Astrocyte (in vitro differentiated cells and primary cell): ENCODE measurements around the gene EYS. TPM values are rescaled to one million over a fixed set of nuclear protein-coding genes. Genes with fewer than 3 reads are reported as not detected.

Experiments
- DNase-seq: peaks from one replicate; pipeline ENCODE4 v3.0.0-alpha.2; 2010; ENCODE audit warnings: low read depth
- FAIRE-seq: peaks from 2 replicates; lab custom pipeline; 2011; peaks lifted over from hg19 to GRCh38; lab: Jason Lieb, UNC
- H2AFZ ChIP-seq: 2 replicates; pipeline ENCODE4 v1.6.0; 2012; ENCODE audit warnings: low read depth, low read length, inconsistent platforms
- H3K27ac ChIP-seq: 2 replicates; pipeline ENCODE4 v1.5.1; 2011; ENCODE audit warnings: low read depth, low read length, inconsistent platforms
- H3K27me3 ChIP-seq: 2 replicates; pipeline ENCODE4 v1.6.0; 2011; ENCODE audit warnings: low read length, inconsistent platforms; ENCODE audit not compliant: insufficient read depth
- H3K36me3 ChIP-seq: 2 replicates; pipeline ENCODE4 v1.5.1; 2011; ENCODE audit warnings: low read length, inconsistent platforms; ENCODE audit not compliant: insufficient read depth
- H3K4me1 ChIP-seq: 2 replicates; pipeline ENCODE4 v1.5.1; 2011; ENCODE audit warnings: low read length, inconsistent platforms; ENCODE audit not compliant: insufficient read depth
- H3K4me2 ChIP-seq: 2 replicates; pipeline ENCODE4 v1.6.0; 2012; ENCODE audit warnings: low read length, inconsistent platforms
- H3K4me3 ChIP-seq: 2 replicates; pipeline ENCODE4 v1.5.1; 2011; ENCODE audit warnings: low read depth, mild to moderate bottlenecking, low read length, inconsistent platforms; ENCODE audit not compliant: insufficient read depth
- H3K79me2 ChIP-seq: 2 replicates; pipeline ENCODE4 v1.6.0; 2012; ENCODE audit warnings: mild to moderate bottlenecking, low read length, inconsistent platforms; ENCODE audit not compliant: insufficient read depth
- H3K9ac ChIP-seq: 2 replicates; pipeline ENCODE4 v1.6.0; 2012; ENCODE audit warnings: mild to moderate bottlenecking, low read length, inconsistent platforms
- H3K9me3 ChIP-seq: 2 replicates; pipeline ENCODE4 v1.5.1; 2012; ENCODE audit warnings: low read depth, mild to moderate bottlenecking, low read length, inconsistent platforms; ENCODE audit not compliant: insufficient read depth
- H4K20me1 ChIP-seq: 2 replicates; pipeline ENCODE4 v1.6.0; 2012; ENCODE audit warnings: low read length, inconsistent platforms; ENCODE audit not compliant: insufficient read depth
- H3K27ac Mint-ChIP-seq: one replicate; pipeline ENCODE4 v1.8.0; 2021; ENCODE audit warnings: mild to moderate bottlenecking, mixed read lengths; ENCODE audit not compliant: unreplicated experiment
- H3K27me3 Mint-ChIP-seq: one replicate; pipeline ENCODE4 v1.8.0; 2021; ENCODE audit warnings: low read depth, mixed read lengths; ENCODE audit not compliant: unreplicated experiment
- H3K36me3 Mint-ChIP-seq: one replicate; pipeline ENCODE4 v1.8.0; 2021; ENCODE audit warnings: low read depth, mixed read lengths; ENCODE audit not compliant: unreplicated experiment
- H3K4me1 Mint-ChIP-seq: one replicate; pipeline ENCODE4 v1.8.0; 2021; ENCODE audit warnings: low read depth, mixed read lengths; ENCODE audit not compliant: unreplicated experiment
- H3K4me3 Mint-ChIP-seq: one replicate; pipeline ENCODE4 v1.8.0; 2021; ENCODE audit warnings: mild to moderate bottlenecking, moderate library complexity, mixed read lengths; ENCODE audit not compliant: unreplicated experiment
- H3K9me3 Mint-ChIP-seq: one replicate; pipeline ENCODE4 v1.8.0; 2021; ENCODE audit warnings: mild to moderate bottlenecking, mixed read lengths; ENCODE audit not compliant: unreplicated experiment
- EZH2 ChIP-seq: IDR thresholded peaks from 2 replicates; pipeline ENCODE4 v1.6.1; 2012; ENCODE audit warnings: mild to moderate bottlenecking, low read length, inconsistent platforms; ENCODE audit not compliant: insufficient read depth
- total RNA-seq: library from RNA; stranded (reverse); gene quantifications from 2 replicates; pipeline ENCODE4 v1.2.1, GENCODE V29; 2021
- TF ChIP-seq, protein P1 (sequence below): IDR thresholded peaks from 2 replicates; pipeline ENCODE4 v1.5.1; 2011; ENCODE audit warnings: low read depth, mild to moderate bottlenecking, inconsistent platforms, low read length, moderate library complexity; ENCODE audit not compliant: insufficient read depth

Gene EYS
- total RNA-seq, 1 donor from 2014 or later, result 0.16 TPM

DNA sequence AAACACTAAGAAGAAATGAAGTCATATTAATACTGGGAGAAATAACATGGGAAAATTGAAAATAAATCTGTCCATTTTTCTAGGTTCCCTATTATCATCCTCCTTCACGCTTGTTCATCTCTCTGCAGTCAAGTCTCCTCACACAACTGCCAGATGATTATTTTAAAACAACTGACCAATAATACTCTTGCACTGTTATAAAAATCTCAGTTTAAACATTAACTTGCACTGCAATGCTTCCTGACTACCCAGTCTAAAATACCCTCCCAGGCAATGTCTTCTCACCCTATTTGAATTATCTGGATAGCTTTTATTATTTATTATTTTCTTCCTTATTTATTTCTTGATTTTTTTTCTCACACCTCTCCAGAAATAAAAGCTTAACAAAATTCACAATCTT is 5.7 kb downstream of the EYS start:
- Mint-ChIP-seq H3K27me3 (no peaks in the 10 kb centered on the region), H3K27ac (no peak overlapping the region), H3K36me3 (no peaks in the 10 kb centered on the region), H3K4me3 (no peak overlapping the region), H3K9me3 (no peaks in the 10 kb centered on the region), H3K4me1 (no peaks in the 10 kb centered on the region)
- FAIRE-seq (no peak), DNase-seq (no peak)
- Histone ChIP-seq H3K79me2 (no peaks in the 10 kb centered on the region), H3K4me3 (no peak overlapping the region), H3K27ac (no peak overlapping the region), H3K9me3 (no peaks in the 10 kb centered on the region), H4K20me1 (no peaks in the 10 kb centered on the region), H3K27me3 (no peaks in the 10 kb centered on the region), H3K9ac (no peak overlapping the region), H3K36me3 (no peaks in the 10 kb centered on the region), H3K4me2 (no peak overlapping the region), H2AFZ (no peak overlapping the region), H3K4me1 (no peaks in the 10 kb centered on the region)
- TF ChIP-seq EZH2, result no peak
- TF ChIP-seq, protein P1, sequence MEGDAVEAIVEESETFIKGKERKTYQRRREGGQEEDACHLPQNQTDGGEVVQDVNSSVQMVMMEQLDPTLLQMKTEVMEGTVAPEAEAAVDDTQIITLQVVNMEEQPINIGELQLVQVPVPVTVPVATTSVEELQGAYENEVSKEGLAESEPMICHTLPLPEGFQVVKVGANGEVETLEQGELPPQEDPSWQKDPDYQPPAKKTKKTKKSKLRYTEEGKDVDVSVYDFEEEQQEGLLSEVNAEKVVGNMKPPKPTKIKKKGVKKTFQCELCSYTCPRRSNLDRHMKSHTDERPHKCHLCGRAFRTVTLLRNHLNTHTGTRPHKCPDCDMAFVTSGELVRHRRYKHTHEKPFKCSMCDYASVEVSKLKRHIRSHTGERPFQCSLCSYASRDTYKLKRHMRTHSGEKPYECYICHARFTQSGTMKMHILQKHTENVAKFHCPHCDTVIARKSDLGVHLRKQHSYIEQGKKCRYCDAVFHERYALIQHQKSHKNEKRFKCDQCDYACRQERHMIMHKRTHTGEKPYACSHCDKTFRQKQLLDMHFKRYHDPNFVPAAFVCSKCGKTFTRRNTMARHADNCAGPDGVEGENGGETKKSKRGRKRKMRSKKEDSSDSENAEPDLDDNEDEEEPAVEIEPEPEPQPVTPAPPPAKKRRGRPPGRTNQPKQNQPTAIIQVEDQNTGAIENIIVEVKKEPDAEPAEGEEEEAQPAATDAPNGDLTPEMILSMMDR, result no peak

DNA sequence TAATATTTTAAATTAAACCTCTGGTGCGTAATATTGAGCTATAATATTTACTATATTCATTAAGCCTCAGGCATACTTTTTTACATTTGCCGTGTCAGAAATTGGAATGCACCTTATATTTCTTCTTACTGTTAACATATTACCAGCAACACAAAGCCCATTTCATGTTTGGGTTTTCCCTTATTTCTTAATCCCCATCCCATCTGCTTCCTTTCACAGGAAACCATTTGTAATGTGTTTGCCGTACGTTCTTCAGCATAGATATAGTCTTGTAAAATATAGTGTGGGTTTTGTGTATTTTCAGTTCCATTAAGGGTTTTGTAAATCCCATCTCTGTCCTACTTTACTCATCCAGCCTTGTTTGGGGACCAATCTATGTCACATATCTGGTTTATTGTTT is 6.5 kb downstream of the EYS start:
- H3K4me2 ChIP-seq, result no peak overlapping the region
- Mint-ChIP-seq H3K27ac (no peak overlapping the region), H3K4me1 (no peaks in the 10 kb centered on the region), H3K27me3 (no peaks in the 10 kb centered on the region), H3K4me3 (no peak overlapping the region), H3K9me3 (no peaks in the 10 kb centered on the region), H3K36me3 (no peaks in the 10 kb centered on the region)
- H3K4me1 ChIP-seq, result no peaks in the 10 kb centered on the region
- DNase-seq (no peak), FAIRE-seq (no peak)
- H3K27ac ChIP-seq, result no peak overlapping the region
- no peak overlapping the region for H2AFZ ChIP-seq
- no peaks in the 10 kb centered on the region for H3K36me3 ChIP-seq
- no peak overlapping the region for H3K4me3 ChIP-seq
- no peaks in the 10 kb centered on the region for H3K27me3 ChIP-seq
- no peaks in the 10 kb centered on the region for H3K9me3 ChIP-seq
- no peaks in the 10 kb centered on the region for H3K79me2 ChIP-seq
- H3K9ac ChIP-seq, result no peak overlapping the region
- TF ChIP-seq EZH2, result no peak
- TF ChIP-seq, protein P1, result no peak
- no peaks in the 10 kb centered on the region for H4K20me1 ChIP-seq

DNA sequence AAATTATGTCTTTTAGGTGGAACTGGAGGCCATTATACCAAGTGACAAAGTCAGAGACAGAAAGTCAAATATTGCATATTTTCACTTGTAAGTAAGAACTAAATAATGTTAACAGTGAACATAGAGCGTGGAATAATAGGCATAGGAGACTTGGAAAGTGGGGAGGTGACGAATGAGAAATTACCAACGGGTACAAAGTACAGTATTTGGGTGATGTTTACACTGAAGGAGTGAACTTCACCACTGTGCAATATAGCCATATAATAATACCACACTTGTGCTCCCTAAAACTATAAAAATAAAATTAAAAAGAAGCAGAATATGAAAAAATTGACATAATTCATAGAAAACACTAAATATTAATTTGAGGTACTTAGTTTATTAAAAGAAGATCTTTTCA is 14.9 kb downstream of the EYS start:
- DNase-seq (no peak), FAIRE-seq (no peak)
- Histone ChIP-seq H3K4me1 (no peaks in the 10 kb centered on the region), H4K20me1 (no peaks in the 10 kb centered on the region), H3K9me3 (no peaks in the 10 kb centered on the region), H3K36me3 (no peaks in the 10 kb centered on the region), H2AFZ (no peak overlapping the region), H3K9ac (no peak overlapping the region), H3K27ac (no peak overlapping the region), H3K27me3 (no peaks in the 10 kb centered on the region), H3K4me2 (no peak overlapping the region), H3K79me2 (no peaks in the 10 kb centered on the region), H3K4me3 (no peak overlapping the region)
- Mint-ChIP-seq H3K4me3 (no peak overlapping the region), H3K27me3 (no peaks in the 10 kb centered on the region), H3K36me3 (no peaks in the 10 kb centered on the region), H3K9me3 (peaks cover 3% of the 10 kb centered on the region), H3K27ac (no peak overlapping the region), H3K4me1 (no peaks in the 10 kb centered on the region)
- TF ChIP-seq, protein P1, result no peak
- no peak for TF ChIP-seq EZH2
